ENCODE measurements around the gene LMO3.

LMO3 gene

DNA sequence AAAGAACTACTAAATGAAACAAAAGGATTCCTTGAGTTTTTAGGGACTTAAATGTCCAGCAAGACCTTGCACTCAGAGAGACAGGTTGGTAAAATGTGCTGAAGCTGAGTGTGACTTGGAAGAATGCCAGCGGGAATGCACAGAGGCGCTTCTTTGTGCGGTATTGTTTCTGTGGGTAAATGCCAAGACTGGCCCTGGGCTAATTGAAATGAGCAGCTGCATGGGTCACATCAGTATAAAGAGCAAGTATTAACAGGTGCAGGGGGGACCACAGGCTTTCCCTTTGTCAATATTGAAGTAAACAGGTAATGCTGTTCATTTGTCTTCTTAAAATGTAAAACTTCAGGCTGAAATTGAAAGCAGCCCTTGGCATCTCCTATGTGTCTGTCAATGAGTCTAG lies 74.3 kb downstream of the LMO3 start:
- TF ChIP-seq, protein P1, sequence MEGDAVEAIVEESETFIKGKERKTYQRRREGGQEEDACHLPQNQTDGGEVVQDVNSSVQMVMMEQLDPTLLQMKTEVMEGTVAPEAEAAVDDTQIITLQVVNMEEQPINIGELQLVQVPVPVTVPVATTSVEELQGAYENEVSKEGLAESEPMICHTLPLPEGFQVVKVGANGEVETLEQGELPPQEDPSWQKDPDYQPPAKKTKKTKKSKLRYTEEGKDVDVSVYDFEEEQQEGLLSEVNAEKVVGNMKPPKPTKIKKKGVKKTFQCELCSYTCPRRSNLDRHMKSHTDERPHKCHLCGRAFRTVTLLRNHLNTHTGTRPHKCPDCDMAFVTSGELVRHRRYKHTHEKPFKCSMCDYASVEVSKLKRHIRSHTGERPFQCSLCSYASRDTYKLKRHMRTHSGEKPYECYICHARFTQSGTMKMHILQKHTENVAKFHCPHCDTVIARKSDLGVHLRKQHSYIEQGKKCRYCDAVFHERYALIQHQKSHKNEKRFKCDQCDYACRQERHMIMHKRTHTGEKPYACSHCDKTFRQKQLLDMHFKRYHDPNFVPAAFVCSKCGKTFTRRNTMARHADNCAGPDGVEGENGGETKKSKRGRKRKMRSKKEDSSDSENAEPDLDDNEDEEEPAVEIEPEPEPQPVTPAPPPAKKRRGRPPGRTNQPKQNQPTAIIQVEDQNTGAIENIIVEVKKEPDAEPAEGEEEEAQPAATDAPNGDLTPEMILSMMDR (IDR thresholded peaks at IDR 0.05; ENCODE audit: low read depth, low read length), result no peak
- H3K4me3 ChIP-seq (replicated peaks in 1 of 2; ENCODE audit: low read depth in 2 of 2, low read length in 2 of 2), result no peak overlapping the region
- no peak for DNase-seq (ENCODE audit: low read depth in 2 of 2)

GRCh38 chr12:16530268-16530850 lies 75.6 kb downstream of the LMO3 start:
- H3K4me3 ChIP-seq (replicated peaks in 1 of 2; ENCODE audit: low read depth in 2 of 2, low read length in 2 of 2), result no peak overlapping the region
- no peak for DNase-seq (ENCODE audit: low read depth in 2 of 2)
- TF ChIP-seq, protein P1 (IDR thresholded peaks at IDR 0.05; ENCODE audit: low read depth, low read length), result no peak

DNA sequence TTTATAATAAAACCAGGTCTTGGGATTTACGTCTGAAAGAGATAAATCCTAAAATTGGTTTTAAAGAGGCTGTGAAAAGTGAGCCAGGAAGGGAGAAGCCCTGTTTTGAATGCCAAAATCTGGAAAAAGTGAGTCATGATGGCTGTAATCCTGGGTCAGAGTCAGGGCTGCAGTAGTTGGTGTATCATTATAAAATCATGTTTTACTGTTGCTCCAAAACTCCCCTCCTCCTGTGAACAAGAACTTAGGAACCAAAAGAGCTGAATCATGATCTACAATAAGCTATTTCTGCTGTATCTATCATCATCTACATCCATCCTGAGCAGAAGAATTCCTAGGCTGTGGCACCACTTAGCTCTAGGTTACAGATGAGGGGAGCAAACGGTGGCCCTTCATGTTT lies 79.3 kb downstream of the LMO3 start:
- peak; percentile 93 to 95 for DNase-seq (ENCODE audit: low read depth in 2 of 2)
- no peak overlapping the region for H3K4me3 ChIP-seq (replicated peaks in 1 of 2; ENCODE audit: low read depth in 2 of 2, low read length in 2 of 2)
- TF ChIP-seq, protein P1 (IDR thresholded peaks at IDR 0.05; ENCODE audit: low read depth, low read length), result no peak

GRCh38 chr12:16524378-16524777 lies 81.6 kb downstream of the LMO3 start:
- TF ChIP-seq, protein P1 (IDR thresholded peaks at IDR 0.05; ENCODE audit: low read depth, low read length), result no peak
- H3K4me3 ChIP-seq (replicated peaks in 1 of 2; ENCODE audit: low read depth in 2 of 2, low read length in 2 of 2), result no peak overlapping the region
- DNase-seq (ENCODE audit: low read depth in 2 of 2), result peak; percentile 8 to 14

- H3K4me3 ChIP-seq (replicated peaks in 1 of 2; ENCODE audit: low read depth in 2 of 2, low read length in 2 of 2), result no peak overlapping the region
- TF ChIP-seq, protein P1 (IDR thresholded peaks at IDR 0.05; ENCODE audit: low read depth, low read length), result no peak
- peak in 1 of 2 donors; percentile 17 for DNase-seq (ENCODE audit: low read depth in 2 of 2)
Measured at GRCh38 chr12:16523951-16524331, 82.0 kb downstream of the LMO3 start.

DNA sequence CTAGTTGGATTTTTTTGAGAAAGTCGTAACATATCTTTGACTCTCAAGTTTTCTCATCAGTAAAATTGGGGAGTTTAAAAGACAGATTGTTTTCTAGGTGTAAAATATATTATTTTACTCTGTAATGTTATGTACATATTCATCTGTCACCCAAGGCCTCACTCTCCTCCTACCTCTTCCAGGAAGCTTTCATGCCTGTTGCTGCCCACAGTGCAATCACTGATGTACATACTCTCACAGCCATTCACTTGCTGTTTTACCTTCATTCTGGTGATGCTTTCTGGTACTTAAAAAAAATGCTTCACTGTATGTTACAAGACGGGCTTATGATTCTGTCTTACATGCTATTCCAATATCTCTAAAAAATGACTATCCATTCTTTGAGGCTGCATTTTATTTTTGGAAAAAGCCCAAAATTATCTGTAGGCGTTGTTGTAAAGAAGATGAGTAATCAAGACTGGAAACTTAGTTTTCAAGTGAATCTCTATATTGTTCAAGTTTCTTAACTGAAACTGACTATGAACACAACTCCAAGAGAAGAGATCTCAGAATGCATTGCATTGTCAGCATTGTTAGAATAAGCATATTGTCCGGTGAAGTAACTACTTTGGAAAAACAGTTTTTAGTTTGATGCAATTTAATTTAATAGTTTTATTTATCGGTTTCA lies 82.5 kb downstream of the LMO3 start:
- TF ChIP-seq, protein P1 (IDR thresholded peaks at IDR 0.05; ENCODE audit: low read depth, low read length), result no peak
- H3K4me3 ChIP-seq (replicated peaks in 1 of 2; ENCODE audit: low read depth in 2 of 2, low read length in 2 of 2), result no peak overlapping the region
- DNase-seq (ENCODE audit: low read depth in 2 of 2), result peak; percentile 30 to 42

Measured in cardiac fibroblast (primary cell).